ENCODE measurements around the gene ZNF385C.

The ZNF385C gene

GRCh38 chr17:42052346-42052877 is 45.9 kb downstream of the ZNF385C start:
- no peak for DNase-seq (ENCODE audit: low spot score)
- in situ Hi-C loops (cut with MboI; ENCODE audit: low sequenced_read_pairs, unreplicated experiment) = no loop called here
- no peak for TF ChIP-seq CTCF (IDR thresholded peaks at IDR 0.05; ENCODE audit: borderline replicate concordance, control extremely low read depth, extremely low read depth, insufficient read depth, missing control alignments)

GRCh38 chr17:42051645-42052044 is 46.6 kb downstream of the ZNF385C start:
- no peak for TF ChIP-seq CTCF (IDR thresholded peaks at IDR 0.05; ENCODE audit: borderline replicate concordance, control extremely low read depth, extremely low read depth, insufficient read depth, missing control alignments)
- DNase-seq (ENCODE audit: low spot score) = no peak
- in situ Hi-C loops (cut with MboI; ENCODE audit: low sequenced_read_pairs, unreplicated experiment) = no loop called here

- TF ChIP-seq CTCF (IDR thresholded peaks at IDR 0.05; ENCODE audit: borderline replicate concordance, control extremely low read depth, extremely low read depth, insufficient read depth, missing control alignments) = no peak
- DNase-seq (ENCODE audit: low spot score) = no peak
- in situ Hi-C loops (cut with MboI; ENCODE audit: low sequenced_read_pairs, unreplicated experiment) = no loop called here
Observed at GRCh38 chr17:42051013-42051400, 47.3 kb downstream of the ZNF385C start.

GRCh38 chr17:42050393-42051012 is 47.8 kb downstream of the ZNF385C start, which contains the start of gene C17orf113:
Gene C17orf113, minus strand, starts transcription at chr17:42050601. Its CDS starts 7,225 bp downstream, at chr17:42043376.
- TF ChIP-seq CTCF (IDR thresholded peaks at IDR 0.05; ENCODE audit: borderline replicate concordance, control extremely low read depth, extremely low read depth, insufficient read depth, missing control alignments) = peak; percentile 71
- DNase-seq (ENCODE audit: low spot score) = peak; percentile 87
- in situ Hi-C loops (cut with MboI; ENCODE audit: low sequenced_read_pairs, unreplicated experiment) = no loop called here

- in situ Hi-C loops (cut with MboI; ENCODE audit: low sequenced_read_pairs, unreplicated experiment) = no loop called here
- TF ChIP-seq CTCF (IDR thresholded peaks at IDR 0.05; ENCODE audit: borderline replicate concordance, control extremely low read depth, extremely low read depth, insufficient read depth, missing control alignments) = no peak
- no peak for DNase-seq (ENCODE audit: low spot score)
Observed at GRCh38 chr17:42049834-42050392, 48.4 kb downstream of the ZNF385C start.

- no peak for DNase-seq (ENCODE audit: low spot score)
- in situ Hi-C loops (cut with MboI; ENCODE audit: low sequenced_read_pairs, unreplicated experiment) = no loop called here
- no peak for TF ChIP-seq CTCF (IDR thresholded peaks at IDR 0.05; ENCODE audit: borderline replicate concordance, control extremely low read depth, extremely low read depth, insufficient read depth, missing control alignments)
Observed at GRCh38 chr17:42047343-42047742, 50.9 kb downstream of the ZNF385C start.
